Measurements from ENCODE around the gene RAD51B. TPM values are rescaled to one million over a fixed set of nuclear protein-coding genes. Genes with fewer than 3 reads are reported as not detected.
"Not testable (repeated sequence)": the region's sequence is repeated elsewhere in the genome, so short reads cannot be mapped to it uniquely, and the experiment has no call there.

The RAD51B gene
- 1 to 10 TPM; 2.4 to 4.9 (median 3.3) TPM for polyA plus RNA-seq

- WGBS, 3 donors, result 0 to 1% (median 1%) methylated on average over 30 of the region's 30 CpGs
Measured at GRCh38 chr14:67819563-67820421, at the start of gene RAD51B. Gene RAD51B (plus strand): TSS chr14:67819779.

GRCh38 chr14:67773844-67774377 is 45.7 kb upstream of the RAD51B start:
- 93 to 98% (median 95%) methylated on average over 5 of the region's 5 CpGs for WGBS, 3 donors
- no peak overlapping the region for H3K27ac ChIP-seq (ENCODE audit: low read depth, low read length)

More at GRCh38 chr14:67819563-67820421, at the start of gene RAD51B:
- H3K27ac ChIP-seq (ENCODE audit: low read depth, low read length), result no peak within 1 kb of the TSS

DNA sequence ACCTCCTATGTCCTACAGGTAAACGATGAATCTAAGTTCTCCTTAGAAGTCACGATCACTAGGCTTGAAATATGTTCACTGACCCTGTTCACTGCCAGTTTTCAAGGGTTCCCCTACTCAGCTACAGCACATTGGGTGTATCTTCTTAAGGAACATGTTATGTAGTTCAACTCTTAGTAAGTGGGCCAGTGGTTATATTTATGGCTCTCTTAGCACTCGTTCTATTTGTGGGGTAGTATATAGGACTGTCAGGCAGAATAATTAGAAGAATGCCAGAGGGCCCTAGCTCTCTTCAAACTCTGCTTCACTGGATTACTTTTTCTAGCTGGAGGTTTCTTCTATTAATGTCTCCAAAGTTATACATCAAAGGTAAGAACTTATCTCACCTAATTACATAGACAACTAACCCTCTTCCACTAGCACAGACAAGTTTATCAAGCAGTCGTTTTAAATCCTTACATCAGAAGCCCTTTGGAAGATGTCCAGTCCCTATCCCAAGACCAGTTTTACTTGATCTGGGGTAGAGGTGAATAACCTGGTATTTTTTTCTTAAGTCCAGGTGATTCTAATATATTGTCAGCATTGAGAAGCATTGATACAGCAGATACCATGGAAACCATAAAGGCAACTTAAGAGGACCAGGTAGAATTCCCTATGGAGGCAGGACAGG is 42.8 kb upstream of the RAD51B start:
- 82 to 87% (median 85%) methylated on average over 4 of the region's 4 CpGs for WGBS, 3 donors
- no peak overlapping the region for H3K27ac ChIP-seq (ENCODE audit: low read depth, low read length)

DNA sequence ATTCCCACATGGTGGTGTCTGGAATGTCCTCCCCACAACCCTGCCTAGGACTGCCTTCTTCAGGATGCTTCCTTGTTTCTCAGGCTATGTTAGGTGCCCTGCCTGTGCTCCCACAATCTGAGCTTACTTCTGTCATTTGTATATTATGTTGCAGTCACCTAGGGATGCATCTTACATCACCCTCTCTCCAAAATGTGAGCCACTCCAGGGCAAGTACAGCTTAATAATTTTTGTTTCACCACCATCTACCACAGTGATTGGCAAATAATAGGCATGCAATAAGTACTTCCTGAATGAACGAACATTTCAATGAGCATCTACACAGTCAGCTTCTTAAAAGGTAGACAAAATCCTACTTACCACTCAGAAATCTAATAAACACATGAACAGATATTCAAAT is 40.8 kb upstream of the RAD51B start:
- WGBS, 3 donors, result 53 to 89% (median 67%) methylated on average over 1 of the region's 1 CpG
- H3K27ac ChIP-seq (ENCODE audit: low read depth, low read length), result no peak overlapping the region

DNA sequence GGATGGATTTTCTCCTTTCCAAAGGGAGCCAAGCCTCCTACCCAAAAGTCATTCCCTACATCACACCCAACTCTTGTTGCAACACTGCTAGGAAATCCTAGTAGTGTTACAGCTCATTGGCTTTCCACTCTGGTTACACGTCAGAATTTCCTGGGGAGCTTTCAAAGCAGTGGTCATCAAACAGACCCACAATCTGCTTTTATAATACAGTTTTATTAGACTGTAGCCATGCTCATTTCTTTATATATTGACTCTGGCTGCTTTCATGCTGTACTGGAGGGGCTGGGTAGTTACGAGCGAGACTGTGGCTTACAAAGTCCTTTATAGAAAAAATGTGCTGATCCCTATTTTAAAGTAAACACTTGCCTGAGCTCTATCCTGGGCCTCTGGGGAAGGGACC is 37.5 kb upstream of the RAD51B start:
- H3K27ac ChIP-seq (ENCODE audit: low read depth, low read length), result no peak overlapping the region
- WGBS, 3 donors, result 60 to 83% (median 63%) methylated on average over 3 of the region's 3 CpGs

DNA sequence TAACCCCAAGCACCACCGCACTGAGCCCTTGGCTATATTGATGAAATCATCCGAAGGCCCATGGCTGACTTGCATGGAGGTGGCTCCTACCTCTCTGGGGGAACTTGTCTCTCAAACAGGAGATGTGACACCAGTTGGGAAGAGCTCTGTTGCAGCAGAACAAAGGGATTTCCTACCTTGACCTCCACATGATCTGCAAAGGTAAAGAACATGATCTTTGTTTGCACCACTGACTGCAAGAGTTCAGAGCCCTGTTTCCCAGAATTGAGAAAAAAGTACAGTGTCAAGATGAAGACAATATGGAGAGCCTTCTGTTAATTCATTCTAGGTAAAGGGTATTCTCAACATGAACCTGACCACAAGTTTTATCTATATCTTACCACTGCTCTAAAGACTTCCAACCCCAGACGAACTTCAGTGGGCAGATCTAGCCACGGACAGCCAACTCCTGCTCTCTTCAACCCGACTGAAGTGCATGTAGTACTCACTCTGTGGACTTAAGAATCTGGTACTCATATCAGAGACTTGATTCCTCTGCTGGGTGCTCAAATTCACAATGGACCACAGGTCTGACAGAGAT is 35.2 kb upstream of the RAD51B start:
- H3K27ac ChIP-seq (ENCODE audit: low read depth, low read length), result no peak overlapping the region
- 91 to 95% (median 92%) methylated on average over 5 of the region's 5 CpGs for WGBS, 3 donors

DNA sequence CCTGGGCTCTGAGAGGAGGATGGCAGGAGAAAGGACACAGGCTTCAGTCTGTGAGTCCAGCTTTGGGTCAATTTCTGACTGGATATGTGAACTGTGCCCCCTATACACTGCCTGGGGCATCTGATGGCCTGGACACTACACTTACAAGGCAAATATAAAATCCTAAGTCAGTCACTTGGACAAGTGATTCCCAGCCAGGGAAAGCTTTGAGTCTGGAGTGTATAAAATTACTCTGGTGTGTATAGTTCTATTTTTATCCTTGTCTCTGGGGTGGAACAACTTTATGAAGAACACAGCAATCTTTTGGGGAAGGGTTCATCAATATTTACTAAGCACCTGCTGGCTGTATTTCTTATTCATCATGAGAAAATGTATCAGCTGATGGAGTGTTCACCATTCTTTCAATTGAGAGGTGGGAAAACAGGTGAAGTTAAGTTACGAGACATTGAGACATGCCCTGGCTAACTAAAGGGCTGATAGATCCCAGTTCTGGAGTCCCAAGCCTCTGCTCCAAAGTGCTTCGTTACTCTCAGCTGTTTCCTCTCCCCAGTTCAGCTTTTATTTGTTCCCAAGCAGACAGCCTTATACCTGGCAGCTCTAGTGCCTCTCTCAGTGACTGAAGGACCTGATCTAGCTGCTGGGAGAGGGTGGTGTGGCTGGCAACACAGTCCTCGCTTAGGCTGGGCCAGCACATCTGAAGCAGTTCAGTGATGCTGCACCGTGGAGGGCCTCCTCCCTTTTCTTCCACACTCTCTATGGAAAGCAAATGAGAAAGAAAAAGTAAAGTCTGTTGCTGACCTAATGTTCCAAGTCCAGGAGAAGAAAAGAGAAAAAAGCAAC is 34.1 kb upstream of the RAD51B start:
- WGBS, 3 donors, result 93 to 96% (median 94%) methylated on average over 4 of the region's 4 CpGs
- H3K27ac ChIP-seq (ENCODE audit: low read depth, low read length), result no peak overlapping the region

GRCh38 chr14:67787673-67788072 is 31.9 kb upstream of the RAD51B start:
- 98 to 100% (median 100%) methylated on average over 1 of the region's 1 CpG for WGBS, 3 donors

DNA sequence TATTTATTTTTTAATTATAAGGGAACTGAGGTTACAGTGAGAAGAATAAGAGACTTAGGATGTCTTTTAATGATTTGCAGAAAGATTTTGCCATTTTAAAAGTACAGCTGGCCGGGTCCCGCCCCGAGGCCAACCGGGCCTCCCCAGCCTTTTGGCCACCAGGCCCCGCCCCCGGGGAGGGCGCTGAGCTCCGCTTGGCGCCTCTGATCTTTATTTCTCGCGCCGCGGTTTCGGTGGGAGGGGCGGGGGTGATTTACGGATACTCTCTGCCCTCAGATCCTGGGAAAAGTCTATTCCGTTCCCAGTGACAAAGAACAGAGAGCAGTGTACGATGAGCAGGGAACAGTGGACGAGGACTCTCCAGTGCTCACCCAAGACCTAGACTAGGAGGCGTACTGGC is 20.8 kb upstream of the RAD51B start:
- 85 to 96% (median 89%) methylated on average over 20 of the region's 20 CpGs for WGBS, 3 donors
- no peak overlapping the region for H3K27ac ChIP-seq (ENCODE audit: low read depth, low read length)

More at GRCh38 chr14:67787673-67788072, 31.9 kb upstream of the RAD51B start:
- no peak overlapping the region for H3K27ac ChIP-seq (ENCODE audit: low read depth, low read length)

GRCh38 chr14:67800743-67801142 is 18.8 kb upstream of the RAD51B start:
- H3K27ac ChIP-seq (ENCODE audit: low read depth, low read length), result no peak overlapping the region

DNA sequence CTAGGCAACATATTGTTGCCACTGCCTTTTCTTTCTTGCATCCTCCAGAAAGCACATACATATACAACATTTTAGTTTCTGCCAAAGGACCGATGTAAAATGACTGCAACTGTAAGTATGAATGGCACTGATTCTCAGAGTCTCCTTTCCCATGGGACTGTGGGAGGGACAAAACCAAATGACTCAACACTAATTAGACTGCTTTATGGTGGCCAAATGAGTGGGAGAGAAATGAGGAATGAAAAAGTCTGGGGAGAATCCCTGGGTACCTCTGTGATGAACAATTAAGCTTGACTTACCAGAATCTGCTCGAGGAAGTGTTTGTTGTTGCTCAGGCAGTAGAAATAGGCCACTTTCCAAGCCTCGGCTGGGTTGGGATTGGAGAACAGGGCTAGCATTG is 13.3 kb upstream of the RAD51B start:
- 62 to 83% (median 68%) methylated on average over 3 of the region's 3 CpGs for WGBS, 3 donors
- no peak overlapping the region for H3K27ac ChIP-seq (ENCODE audit: low read depth, low read length)

More at GRCh38 chr14:67800743-67801142, 18.8 kb upstream of the RAD51B start:
- WGBS, 3 donors, result 95 to 98% (median 96%) methylated on average over 4 of the region's 4 CpGs

DNA sequence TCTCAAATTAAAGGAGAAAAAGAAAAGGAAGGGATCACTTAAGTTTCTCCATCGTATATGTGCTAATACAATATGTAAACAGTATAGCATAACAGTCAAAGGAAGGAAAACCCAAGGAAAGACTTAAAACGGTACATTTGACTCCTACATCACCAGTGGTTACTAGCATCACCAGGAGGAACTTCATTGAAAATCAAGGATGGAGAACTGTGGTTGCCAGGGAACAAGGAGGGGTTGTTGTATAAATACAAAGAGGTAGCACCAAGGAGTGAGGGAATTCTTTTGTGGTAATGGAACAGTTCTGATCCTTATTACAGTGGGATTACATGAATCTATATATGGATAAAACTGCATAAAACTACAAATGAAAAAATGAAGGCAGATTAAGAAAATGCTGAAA is 4.8 kb upstream of the RAD51B start:
- 63 to 70% (median 69%) methylated on average over 2 of the region's 2 CpGs for WGBS, 3 donors
- no peak overlapping the region for H3K27ac ChIP-seq (ENCODE audit: low read depth, low read length)

GRCh38 chr14:67815573-67816225 is 3.9 kb upstream of the RAD51B start:
- 3 to 12% (median 7%) methylated on average over 14 of the region's 14 CpGs for WGBS, 3 donors
- H3K27ac ChIP-seq (ENCODE audit: low read depth, low read length), result no peak overlapping the region

GRCh38 chr14:67816326-67817002 is 3.1 kb upstream of the RAD51B start, which contains the start of gene ZFYVE26:
Gene ZFYVE26 (minus strand): TSS chr14:67816590. CDS start chr14:67815963, 627 bp downstream.
- H3K27ac ChIP-seq (ENCODE audit: low read depth, low read length), result no peak within 1 kb of the TSS
- WGBS, 3 donors, result 0% methylated on average over 26 of the region's 26 CpGs

GRCh38 chr14:67817750-67818438 is 1.7 kb upstream of the RAD51B start:
- H3K27ac ChIP-seq (ENCODE audit: low read depth, low read length), result no peak overlapping the region
- 71 to 90% (median 76%) methylated on average over 14 of the region's 14 CpGs for WGBS, 3 donors

- WGBS, 3 donors, result 81 to 97% (median 90%) methylated on average over 6 of the region's 6 CpGs
- not testable (repeated sequence) for H3K27ac ChIP-seq (ENCODE audit: low read depth, low read length)
Measured at GRCh38 chr14:67818476-67818875, 1.1 kb upstream of the RAD51B start.

Measured in adipose tissue (tissue), 3 donors.